A549 treated with Hydrocortisone at 1 μM for 4 hours (cell line): ENCODE results near the gene PRUNE2. TPM values are rescaled to one million over a fixed set of nuclear protein-coding genes. Genes with fewer than 3 reads are reported as not detected.

Experiments used
- total RNA-seq: library from RNA; stranded (reverse); fragments of 200-300 nt; extraction: Qiagen RNA extraction; gene quantifications from 5 replicates; pipeline ENCODE4 v1.2.3, GENCODE V29; 2022

Gene PRUNE2, protein sequence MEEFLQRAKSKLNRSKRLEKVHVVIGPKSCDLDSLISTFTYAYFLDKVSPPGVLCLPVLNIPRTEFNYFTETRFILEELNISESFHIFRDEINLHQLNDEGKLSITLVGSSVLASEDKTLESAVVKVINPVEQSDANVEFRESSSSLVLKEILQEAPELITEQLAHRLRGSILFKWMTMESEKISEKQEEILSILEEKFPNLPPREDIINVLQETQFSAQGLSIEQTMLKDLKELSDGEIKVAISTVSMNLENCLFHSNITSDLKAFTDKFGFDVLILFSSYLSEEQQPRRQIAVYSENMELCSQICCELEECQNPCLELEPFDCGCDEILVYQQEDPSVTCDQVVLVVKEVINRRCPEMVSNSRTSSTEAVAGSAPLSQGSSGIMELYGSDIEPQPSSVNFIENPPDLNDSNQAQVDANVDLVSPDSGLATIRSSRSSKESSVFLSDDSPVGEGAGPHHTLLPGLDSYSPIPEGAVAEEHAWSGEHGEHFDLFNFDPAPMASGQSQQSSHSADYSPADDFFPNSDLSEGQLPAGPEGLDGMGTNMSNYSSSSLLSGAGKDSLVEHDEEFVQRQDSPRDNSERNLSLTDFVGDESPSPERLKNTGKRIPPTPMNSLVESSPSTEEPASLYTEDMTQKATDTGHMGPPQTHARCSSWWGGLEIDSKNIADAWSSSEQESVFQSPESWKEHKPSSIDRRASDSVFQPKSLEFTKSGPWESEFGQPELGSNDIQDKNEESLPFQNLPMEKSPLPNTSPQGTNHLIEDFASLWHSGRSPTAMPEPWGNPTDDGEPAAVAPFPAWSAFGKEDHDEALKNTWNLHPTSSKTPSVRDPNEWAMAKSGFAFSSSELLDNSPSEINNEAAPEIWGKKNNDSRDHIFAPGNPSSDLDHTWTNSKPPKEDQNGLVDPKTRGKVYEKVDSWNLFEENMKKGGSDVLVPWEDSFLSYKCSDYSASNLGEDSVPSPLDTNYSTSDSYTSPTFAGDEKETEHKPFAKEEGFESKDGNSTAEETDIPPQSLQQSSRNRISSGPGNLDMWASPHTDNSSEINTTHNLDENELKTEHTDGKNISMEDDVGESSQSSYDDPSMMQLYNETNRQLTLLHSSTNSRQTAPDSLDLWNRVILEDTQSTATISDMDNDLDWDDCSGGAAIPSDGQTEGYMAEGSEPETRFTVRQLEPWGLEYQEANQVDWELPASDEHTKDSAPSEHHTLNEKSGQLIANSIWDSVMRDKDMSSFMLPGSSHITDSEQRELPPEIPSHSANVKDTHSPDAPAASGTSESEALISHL (N-terminal part only)
- total RNA-seq = 0.02 to 0.12 TPM (median 0.07 TPM) in 4 of 5 replicates, not detected in the other

DNA sequence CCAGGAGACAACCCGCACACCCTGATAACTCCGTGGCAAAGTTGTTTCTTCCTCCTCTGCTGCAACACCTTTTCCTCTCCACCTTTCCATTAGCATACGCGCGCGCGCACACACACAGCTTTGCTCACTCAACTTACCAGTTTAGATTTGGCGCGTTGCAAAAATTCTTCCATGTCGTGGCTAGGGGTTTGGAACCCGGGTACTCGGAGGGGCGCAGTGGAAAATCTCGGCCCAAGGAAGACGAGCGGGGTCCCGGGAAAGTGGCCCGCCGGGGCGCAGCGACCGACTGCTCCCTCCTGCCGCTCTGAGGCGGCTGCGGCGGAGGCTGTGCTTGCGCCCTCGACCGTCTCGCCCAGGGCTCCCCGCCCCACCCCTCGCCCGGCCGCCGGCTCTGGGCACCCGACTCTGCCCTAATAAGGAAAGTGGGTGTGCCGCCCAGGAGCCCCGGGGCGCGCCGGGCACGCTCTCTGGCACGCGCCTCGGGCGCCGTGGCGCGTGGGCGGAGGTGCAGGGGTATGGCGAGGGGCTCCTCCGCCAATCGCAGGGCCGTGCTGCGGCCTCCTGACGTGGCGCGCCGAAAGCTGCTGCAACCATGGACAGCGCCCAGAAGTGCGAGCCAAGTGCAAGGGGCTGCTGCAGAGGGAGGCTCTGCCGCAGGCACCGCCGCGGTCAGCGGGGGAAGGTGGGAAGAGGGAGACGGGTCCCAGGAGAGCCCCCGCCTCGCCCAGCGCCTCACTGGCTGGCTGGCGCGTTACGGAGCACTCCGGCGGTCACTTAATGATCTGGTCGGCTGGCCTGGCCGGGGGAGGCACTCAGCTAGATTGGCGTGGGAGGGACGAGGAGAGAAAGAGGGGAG, at the start of gene PRUNE2:
Gene PRUNE2, minus strand, starts transcription at position 324 of the 856 bp plus-strand sequence. Its CDS starts 151 bp downstream, at position 173.

DNA sequence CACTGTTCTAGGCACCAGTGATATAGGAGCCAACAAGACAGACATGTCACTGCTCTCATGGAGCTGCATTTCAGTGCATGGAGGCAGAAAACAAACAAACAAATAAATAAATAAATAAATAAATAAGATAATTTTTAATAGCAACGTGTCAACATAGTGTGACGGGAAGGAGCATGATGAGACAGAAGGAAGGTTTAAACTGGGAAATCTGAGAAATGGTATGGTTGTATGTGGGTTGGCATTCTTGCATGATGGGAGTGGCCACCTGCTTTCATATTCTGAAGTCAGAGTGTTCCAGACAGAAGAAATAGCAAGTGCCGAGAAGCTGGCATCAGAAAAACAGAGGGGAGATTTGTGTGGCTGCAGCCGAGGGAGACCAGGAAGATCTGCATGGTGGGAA, 141.8 kb downstream of the PRUNE2 start, which contains the start of gene PCA3:
Gene PCA3, plus strand, starts transcription at position 301 of the 400 bp plus-strand sequence.

Other genes with a start within 250 kb of the PRUNE2 start
- not detected in 5 replicates for gene PCA3, start 141.7 kb downstream of the PRUNE2 start, total RNA-seq
- gene FOXB2, start 113.5 kb upstream of the PRUNE2 start, total RNA-seq = not detected in 5 replicates